GM12872 (cell line): Measurements from ENCODE around the gene THSD4.

Experiments used
- CTCF ChIP-seq: IDR thresholded peaks from 3 replicates; pipeline ENCODE4 v1.5.1; 2011; ENCODE audit warnings: low read depth, mild to moderate bottlenecking, low read length, moderate library complexity; ENCODE audit not compliant: insufficient read depth

The THSD4 gene

GRCh38 chr15:71153823-71154524, 38.7 kb downstream of the THSD4 start:
- no peak for TF ChIP-seq CTCF

GRCh38 chr15:71154607-71155200, 39.4 kb downstream of the THSD4 start:
- TF ChIP-seq CTCF: no peak

GRCh38 chr15:71155534-71155933, 40.3 kb downstream of the THSD4 start:
- no peak for TF ChIP-seq CTCF

- no peak for TF ChIP-seq CTCF
Observed at GRCh38 chr15:71160976-71161375, 45.7 kb downstream of the THSD4 start.

GRCh38 chr15:71162309-71162708, 47.0 kb downstream of the THSD4 start:
- TF ChIP-seq CTCF: no peak

GRCh38 chr15:71167445-71168165, 52.3 kb downstream of the THSD4 start:
- TF ChIP-seq CTCF: no peak

- no peak for TF ChIP-seq CTCF
Observed at GRCh38 chr15:71168166-71168834, 53.0 kb downstream of the THSD4 start.
